Testis (tissue), 3 donors: ENCODE results near the gene FMNL3. TPM values are rescaled to one million over a fixed set of nuclear protein-coding genes. Genes with fewer than 3 reads are reported as not detected.
"Not testable (repeated sequence)": the region's sequence is repeated elsewhere in the genome, so short reads cannot be mapped to it uniquely, and the experiment has no call there.

ENCODE experiments used
- DNase-seq: peaks from one replicate; pipeline ENCODE4 v3.0.0-alpha.2; 2019
- H3K27ac ChIP-seq, 2 donors: fragments of 200-600 bp; sonication (generic); one replicate each; pipeline ENCODE4 v1.5.1; 2019
- H3K27me3 ChIP-seq: fragments of 200-600 bp; sonication (generic); one replicate; pipeline ENCODE4 v1.5.1; 2019
- H3K36me3 ChIP-seq: fragments of 200-600 bp; sonication (generic); one replicate; pipeline ENCODE4 v1.5.1; 2017; ENCODE audit warnings: low read depth; ENCODE audit errors: missing control alignments
- H3K4me1 ChIP-seq: fragments of 200-600 bp; sonication (generic); one replicate; pipeline ENCODE4 v1.5.1; 2019
- H3K4me3 ChIP-seq, 2 donors: fragments of 200-600 bp; sonication (generic); one replicate each; pipeline ENCODE4 v1.5.1; 2017 to 2019
- H3K9me3 ChIP-seq: fragments of 200-600 bp; sonication (generic); one replicate; pipeline ENCODE4 v1.5.1; 2017
- CTCF ChIP-seq, 3 experiments: fragments of 450-650 bp in 2 of 3; fragments of 200-600 bp in 1 of 3; sonication (generic) in 1 of 3; IDR thresholded peaks; one replicate each; pipeline ENCODE4 v1.5.1; 2016 to 2019; ENCODE audit warnings: antibody characterized with exemption in 3 of 3, mild to moderate bottlenecking in 2 of 3, moderate library complexity in 1 of 3
- POLR2A ChIP-seq: fragments of 450-650 bp; IDR thresholded peaks from one replicate; pipeline ENCODE4 v1.6.1; 2017; ENCODE audit warnings: antibody characterized with exemption, mild to moderate bottlenecking, moderate library complexity
- WGBS, 2 donors: methylation state at CpG; one replicate each; pipeline ENCODE4 v1.1.5; 2018; 5-methylcytosine and 5-hydroxymethylcytosine counted together
- intact Hi-C: fragments of 100-400 bp; cut with DNase I; formaldehyde crosslinking; loops from one replicate; pipeline ENCODE4 v1.15.1; 2023; ENCODE audit warnings: low total_unique reads
- polyA plus RNA-seq: library from polyadenylated mRNA; stranded (reverse); fragments of 350-450 nt; fragmentation: Illumina TruSeq; extraction: RNeasy Lipid Tissue Mini Kit (QIAGEN cat#74804); gene quantifications from one replicate; pipeline ENCODE4 v1.2.3, GENCODE V29; 2014; ENCODE audit warnings: low read depth, low replicate concordance; ENCODE audit not compliant: insufficient read depth
- total RNA-seq, 2 donors: library from RNA; depleted of rRNA; stranded (reverse); fragments of >200 nt; gene quantifications; one replicate each; pipeline ENCODE4 v1.2.3, GENCODE V29; 2016

Gene FMNL3
- total and polyA plus RNA-seq, 3 donors from 2014 or later = 26.0 to 73.5 (median 40.5) TPM

DNA sequence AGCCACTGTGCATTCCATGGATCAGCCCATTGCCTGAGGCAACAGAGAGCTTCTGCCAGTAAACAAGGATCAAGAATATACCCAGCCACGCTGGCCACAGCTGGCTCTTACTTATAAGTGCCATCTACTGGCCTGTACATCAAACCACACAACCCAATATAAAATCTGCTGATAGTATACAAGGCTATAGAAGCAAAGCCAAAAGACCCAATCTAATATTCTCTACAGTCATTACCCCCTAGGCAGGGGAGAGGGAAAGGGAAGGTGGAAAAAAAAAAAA lies 97.4 kb downstream of the FMNL3 start:
- Histone ChIP-seq H3K4me3 (no peak overlapping the region), H3K27me3 (no peaks in the 10 kb centered on the region), H3K27ac (no peak overlapping the region), H3K36me3 (no peaks in the 10 kb centered on the region), H3K4me1 (no peaks in the 10 kb centered on the region), H3K9me3 (no peaks in the 10 kb centered on the region)
- 96 to 100% methylated on average over 1 of the region's 1 CpG for WGBS, 2 donors
- TF ChIP-seq CTCF (IDR thresholded peaks at IDR 0.05) (no peak), POLR2A (no peak)
- intact Hi-C loops = no loop called here
- no peak for DNase-seq

GRCh38 chr12:49609059-49609874 lies 97.9 kb downstream of the FMNL3 start:
- no peak overlapping the region for H3K27ac ChIP-seq
- no peak overlapping the region for H3K4me3 ChIP-seq
- DNase-seq = no peak
- intact Hi-C loops = no loop called here
- no peaks in the 10 kb centered on the region for H3K36me3 ChIP-seq
- 85 to 92% methylated on average over 2 of the region's 2 CpGs for WGBS, 2 donors
- no peak for TF ChIP-seq POLR2A
- no peak for TF ChIP-seq CTCF (IDR thresholded peaks at IDR 0.05)
- H3K9me3 ChIP-seq = no peaks in the 10 kb centered on the region
- no peaks in the 10 kb centered on the region for H3K4me1 ChIP-seq
- no peaks in the 10 kb centered on the region for H3K27me3 ChIP-seq

GRCh38 chr12:49605539-49605938 lies 101.7 kb downstream of the FMNL3 start, which contains the start of gene FAM186B:
Gene FAM186B, minus strand, starts transcription at chr12:49605639. Its CDS starts 162 bp downstream, at chr12:49605477.
- H3K4me3 ChIP-seq, H3K27me3 ChIP-seq, H3K27ac ChIP-seq, H3K9me3 ChIP-seq, intact Hi-C loops, H3K36me3 ChIP-seq, H3K4me1 ChIP-seq, DNase-seq: not testable (repeated sequence)
- WGBS, 2 donors = 95 to 97% methylated on average over 4 of the region's 4 CpGs

- 54 to 73% methylated on average over 5 of the region's 5 CpGs for WGBS, 2 donors
These were observed 102.3 kb downstream of the FMNL3 start for GRCh38 chr12:49604856-49605255.

GRCh38 chr12:49603721-49604120 lies 103.5 kb downstream of the FMNL3 start:
- Histone ChIP-seq H3K36me3 (no peaks in the 10 kb centered on the region), H3K4me1 (no peaks in the 10 kb centered on the region), H3K9me3 (no peaks in the 10 kb centered on the region), H3K4me3 (no peak overlapping the region), H3K27ac (no peak overlapping the region), H3K27me3 (no peaks in the 10 kb centered on the region)
- 100% methylated on average over 1 of the region's 1 CpG for WGBS, 2 donors
- no peak for DNase-seq
- intact Hi-C loops = no loop called here
- TF ChIP-seq CTCF (IDR thresholded peaks at IDR 0.05) (no peak), POLR2A (no peak)

More at GRCh38 chr12:49604856-49605255, 102.3 kb downstream of the FMNL3 start:
- H3K4me3 ChIP-seq = no peak overlapping the region
- DNase-seq = no peak
- H3K27ac ChIP-seq = no peak overlapping the region
- TF ChIP-seq POLR2A (no peak), CTCF (IDR thresholded peaks at IDR 0.05) (no peak)
- intact Hi-C loops = no loop called here
- H3K27me3 ChIP-seq = no peaks in the 10 kb centered on the region
- H3K9me3 ChIP-seq = no peaks in the 10 kb centered on the region
- no peaks in the 10 kb centered on the region for H3K4me1 ChIP-seq
- no peaks in the 10 kb centered on the region for H3K36me3 ChIP-seq
